ENCODE data around the gene MOV10.

Gene MOV10

GRCh38 chr1:112672009-112672408, 2.5 kb upstream of the MOV10 start:
- no peak overlapping the region for H3K9ac ChIP-seq (ENCODE audit: low read depth, low read length)
- TF ChIP-seq CTCF (IDR thresholded peaks at IDR 0.05; ENCODE audit: borderline replicate concordance, extremely low read depth, low read length, poor library complexity, severe bottlenecking) (no peak), EZH2 (IDR thresholded peaks at IDR 0.05; ENCODE audit: borderline replicate concordance, low read depth, low read length, severe bottlenecking) (no peak)
- no peaks in the 10 kb centered on the region for H4K20me1 ChIP-seq (ENCODE audit: insufficient read depth, low read length)
- peaks cover 25% of the 10 kb centered on the region for H3K79me2 ChIP-seq (ENCODE audit: insufficient read depth, low read length)
- DNase-seq (no peak), ATAC-seq (ENCODE audit: insufficient read depth, low read depth) (no peak)
- peaks cover 26% of the 10 kb centered on the region for H3K4me1 ChIP-seq (ENCODE audit: insufficient read depth, low read length)
- no peak overlapping the region for H3K27ac ChIP-seq (ENCODE audit: low read length)
- no peaks in the 10 kb centered on the region for H3K9me3 ChIP-seq (ENCODE audit: insufficient read depth, low read length, severe bottlenecking)
- H3K4me2 ChIP-seq (ENCODE audit: insufficient read depth, low read length), result no peak overlapping the region
- no peak overlapping the region for H3K4me3 ChIP-seq (ENCODE audit: low read depth in 1 of 2, low read length in 2 of 2)
- H2AFZ ChIP-seq (ENCODE audit: low read depth, low read length), result no peak overlapping the region
- H3K27me3 ChIP-seq (ENCODE audit: insufficient read depth, low read length, poor library complexity), result no peaks in the 10 kb centered on the region
- H3K36me3 ChIP-seq (ENCODE audit: insufficient read depth, low read length), result peaks cover 56% of the 10 kb centered on the region

GRCh38 chr1:112672842-112673241, 1.6 kb upstream of the MOV10 start:
- DNase-seq (no peak), ATAC-seq (ENCODE audit: insufficient read depth, low read depth) (no peak)
- Histone ChIP-seq H3K9ac (ENCODE audit: low read depth, low read length) (no peak overlapping the region), H3K4me1 (ENCODE audit: insufficient read depth, low read length) (peaks cover 34% of the 10 kb centered on the region), H2AFZ (ENCODE audit: low read depth, low read length) (no peak overlapping the region), H3K4me2 (ENCODE audit: insufficient read depth, low read length) (no peak overlapping the region), H3K27me3 (ENCODE audit: insufficient read depth, low read length, poor library complexity) (no peaks in the 10 kb centered on the region), H3K79me2 (ENCODE audit: insufficient read depth, low read length) (peaks cover 33% of the 10 kb centered on the region), H3K36me3 (ENCODE audit: insufficient read depth, low read length) (peaks cover 55% of the 10 kb centered on the region), H3K27ac (ENCODE audit: low read length) (no peak overlapping the region), H4K20me1 (ENCODE audit: insufficient read depth, low read length) (no peaks in the 10 kb centered on the region), H3K4me3 (ENCODE audit: low read depth in 1 of 2, low read length in 2 of 2) (no peak overlapping the region), H3K9me3 (ENCODE audit: insufficient read depth, low read length, severe bottlenecking) (no peaks in the 10 kb centered on the region)
- TF ChIP-seq CTCF (IDR thresholded peaks at IDR 0.05; ENCODE audit: borderline replicate concordance, extremely low read depth, low read length, poor library complexity, severe bottlenecking), result no peak
- TF ChIP-seq EZH2 (IDR thresholded peaks at IDR 0.05; ENCODE audit: borderline replicate concordance, low read depth, low read length, severe bottlenecking), result no peak

- peak overlapping the region; percentile 93 for H2AFZ ChIP-seq (ENCODE audit: low read depth, low read length)
- peaks cover 34% of the 10 kb centered on the region for H3K4me1 ChIP-seq (ENCODE audit: insufficient read depth, low read length)
- ATAC-seq (ENCODE audit: insufficient read depth, low read depth) (peak; percentile 19; the same call in 2 of the 3 replicates), DNase-seq (no peak)
- peak; percentile 46 for TF ChIP-seq CTCF (IDR thresholded peaks at IDR 0.05; ENCODE audit: borderline replicate concordance, extremely low read depth, low read length, poor library complexity, severe bottlenecking)
- no peak for TF ChIP-seq EZH2 (IDR thresholded peaks at IDR 0.05; ENCODE audit: borderline replicate concordance, low read depth, low read length, severe bottlenecking)
- H3K9me3 ChIP-seq (ENCODE audit: insufficient read depth, low read length, severe bottlenecking), result no peaks in the 10 kb centered on the region
- no peaks in the 10 kb centered on the region for H4K20me1 ChIP-seq (ENCODE audit: insufficient read depth, low read length)
- H3K9ac ChIP-seq (ENCODE audit: low read depth, low read length), result peak overlapping the region; percentile 86
- peaks cover 50% of the 10 kb centered on the region for H3K36me3 ChIP-seq (ENCODE audit: insufficient read depth, low read length)
- H3K4me3 ChIP-seq (ENCODE audit: low read depth in 1 of 2, low read length in 2 of 2), result peak overlapping the region; percentile 58 to 68
- H3K79me2 ChIP-seq (ENCODE audit: insufficient read depth, low read length), result peaks cover 42% of the 10 kb centered on the region
- peak overlapping the region; percentile 88 for H3K27ac ChIP-seq (ENCODE audit: low read length)
- no peaks in the 10 kb centered on the region for H3K27me3 ChIP-seq (ENCODE audit: insufficient read depth, low read length, poor library complexity)
- peak overlapping the region; percentile 95 for H3K4me2 ChIP-seq (ENCODE audit: insufficient read depth, low read length)
These were observed 643 bp upstream of the MOV10 start for GRCh38 chr1:112673592-112674439.

Measured in DND-41 (cell line).